Thoracic aorta (tissue), 2 donors: ENCODE data around the gene DSTN. TPM values are rescaled to one million over a fixed set of nuclear protein-coding genes. Genes with fewer than 3 reads are reported as not detected.
"Not testable (repeated sequence)": the region's sequence is repeated elsewhere in the genome, so short reads cannot be mapped to it uniquely, and the experiment has no call there.

ENCODE experiments used
- ATAC-seq: fragments of 150-250 bp; one replicate; pipeline ENCODE4 v1.8.0; 2017; ENCODE audit warnings: low read depth; ENCODE audit not compliant: insufficient number of reproducible peaks, low FRiP score
- DNase-seq: peaks from one replicate; pipeline ENCODE4 v3.0.0-alpha.2; 2020; ENCODE audit warnings: low spot score
- H3K27ac ChIP-seq, 2 donors: fragments of 200-600 bp; sonication (generic); 1 replicate in 1 of 2; 2 replicates in 1 of 2; pipeline ENCODE4 v1.5.1; 2016; ENCODE audit warnings: mild to moderate bottlenecking in 2 of 2, moderate library complexity in 2 of 2
- H3K27me3 ChIP-seq: fragments of 200-600 bp; sonication (generic); replicated peaks from 2 replicates; pipeline ENCODE4 v1.6.0; 2016; ENCODE audit warnings: mild to moderate bottlenecking; ENCODE audit not compliant: insufficient read depth
- H3K36me3 ChIP-seq: fragments of 200-600 bp; sonication (generic); one replicate; pipeline ENCODE4 v1.5.1; 2016
- H3K4me1 ChIP-seq, 2 donors: fragments of 200-600 bp; sonication (generic); 1 replicate in 1 of 2; 2 replicates in 1 of 2; pipeline versions ENCODE4 v1.5.1 to v1.6.0; 2016; ENCODE audit warnings: low read depth in 2 of 2, mild to moderate bottlenecking in 1 of 2; ENCODE audit not compliant: control insufficient read depth in 1 of 2
- H3K4me3 ChIP-seq: fragments of 200-600 bp; sonication (generic); 2 replicates; pipeline ENCODE4 v1.5.1; 2016; ENCODE audit warnings: mild to moderate bottlenecking
- H3K9me3 ChIP-seq: fragments of 200-600 bp; sonication (generic); 2 replicates; pipeline ENCODE4 v1.5.1; 2016
- CTCF ChIP-seq: fragments of 200-600 bp; sonication (generic); IDR thresholded peaks from one replicate; pipeline ENCODE4 v1.5.1; 2019; ENCODE audit warnings: antibody characterized with exemption
- total RNA-seq, 2 donors: library from RNA; depleted of rRNA; stranded (reverse); fragments of >200 nt; gene quantifications; one replicate each; pipeline versions ENCODE4 v1.1.0 to v1.2.3, GENCODE V29; 2016

The DSTN gene
- total RNA-seq, 2 donors from 2014 or later, result 1,342 to 1,977 TPM

DNA sequence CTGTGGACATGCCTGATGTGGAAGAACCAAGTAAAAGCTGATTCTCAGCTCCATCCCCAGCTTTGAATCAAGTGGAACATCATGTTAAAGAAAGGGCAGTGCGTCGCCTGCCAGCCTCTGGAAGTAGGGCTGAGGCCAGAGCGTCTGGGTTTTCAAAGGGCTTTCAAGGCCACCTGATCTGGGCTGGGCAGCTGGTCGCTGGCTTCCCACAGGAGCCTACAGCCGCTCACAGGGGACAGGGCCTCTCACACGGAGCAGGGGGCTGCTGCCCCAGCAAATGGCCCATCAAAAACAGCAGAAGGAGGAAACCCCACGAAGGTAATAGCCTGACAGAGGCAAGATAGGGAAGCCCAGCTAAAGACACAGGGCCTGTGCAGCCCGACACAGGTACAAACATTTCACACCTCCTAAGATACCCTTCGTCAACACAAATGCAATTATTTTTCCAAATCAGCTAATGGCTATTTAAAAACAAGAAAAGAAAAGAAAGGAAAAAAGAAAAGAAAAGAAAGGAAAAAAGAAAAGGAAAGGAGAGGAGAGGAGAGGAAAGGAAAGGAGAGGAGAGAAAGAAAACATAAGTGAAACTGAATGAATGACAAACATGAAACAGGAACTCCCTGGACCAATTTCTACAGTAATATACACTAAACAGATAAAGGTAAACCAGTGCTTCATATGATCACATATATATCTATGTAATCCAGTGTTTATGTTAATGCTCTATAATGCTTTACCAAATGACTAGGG, 87.4 kb downstream of the DSTN start:
- Histone ChIP-seq H3K36me3 (peaks cover 13% of the 10 kb centered on the region), H3K9me3 (no peaks in the 10 kb centered on the region), H3K4me3 (no peak overlapping the region), H3K27ac (no peak overlapping the region), H3K27me3 (no peaks in the 10 kb centered on the region), H3K4me1 (peaks cover 13 to 59% of the 10 kb centered on the region in 2 donors)
- no peak for DNase-seq
- no peak for TF ChIP-seq CTCF
- no peak for ATAC-seq

- Histone ChIP-seq H3K4me1 (peaks cover 14 to 59% of the 10 kb centered on the region in 2 donors), H3K27me3 (no peaks in the 10 kb centered on the region), H3K9me3 (no peaks in the 10 kb centered on the region), H3K27ac (no peak overlapping the region), H3K4me3 (no peak overlapping the region), H3K36me3 (peaks cover 13% of the 10 kb centered on the region)
- no peak for TF ChIP-seq CTCF
- ATAC-seq (no peak), DNase-seq (no peak)
Observed at GRCh38 chr20:17657898-17658647, 88.2 kb downstream of the DSTN start.

GRCh38 chr20:17658648-17658993, 88.7 kb downstream of the DSTN start:
- Histone ChIP-seq H3K9me3 (no peaks in the 10 kb centered on the region), H3K36me3 (peaks cover 13% of the 10 kb centered on the region), H3K27ac (no peak overlapping the region), H3K27me3 (no peaks in the 10 kb centered on the region), H3K4me3 (no peak overlapping the region), H3K4me1 (peaks cover 12 to 61% of the 10 kb centered on the region in 2 donors)
- DNase-seq (no peak), ATAC-seq (no peak)
- TF ChIP-seq CTCF, result no peak

DNA sequence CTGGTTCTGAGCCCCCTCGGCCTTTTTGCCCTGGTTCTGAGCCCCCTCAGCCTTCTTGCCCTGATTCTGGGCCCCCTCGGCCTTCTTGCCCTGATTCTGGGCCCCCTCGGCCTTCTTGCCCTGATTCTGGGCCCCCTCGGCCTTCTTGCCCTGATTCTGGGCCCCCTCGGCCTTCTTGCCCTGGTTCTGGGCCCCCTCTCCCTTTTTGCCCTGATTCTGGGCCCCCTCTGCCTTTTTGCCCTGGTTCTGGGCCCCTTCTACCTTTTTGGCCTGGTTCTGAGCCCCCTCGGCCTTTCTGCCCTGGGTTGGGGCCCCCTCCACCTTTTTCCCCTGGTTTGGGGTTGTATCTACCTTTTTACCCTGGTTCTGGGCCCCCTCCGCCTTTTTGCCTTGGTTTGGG, 89.5 kb downstream of the DSTN start:
- not testable (repeated sequence) for H3K4me3 ChIP-seq, DNase-seq, H3K27ac ChIP-seq, H3K9me3 ChIP-seq, ATAC-seq, H3K27me3 ChIP-seq
- Histone ChIP-seq H3K36me3 (peaks cover 13% of the 10 kb centered on the region), H3K4me1 (peaks cover 12 to 62% of the 10 kb centered on the region in 2 donors)

Other genes starting within 250 kb of the DSTN start
- 1 to 10 TPM; 2.4 to 3.0 TPM for gene BFSP1, start 38.7 kb upstream of the DSTN start, total RNA-seq
- 100 to 1,000 TPM; 113 to 163 TPM for gene RRBP1, start 112.2 kb downstream of the DSTN start, total RNA-seq
- not detected for gene BANF2, start 129.9 kb downstream of the DSTN start, total RNA-seq